ENCODE measurements around the gene DOLPP1. TPM values are rescaled to one million over a fixed set of nuclear protein-coding genes. Genes with fewer than 3 reads are reported as not detected.

DOLPP1 gene, protein sequence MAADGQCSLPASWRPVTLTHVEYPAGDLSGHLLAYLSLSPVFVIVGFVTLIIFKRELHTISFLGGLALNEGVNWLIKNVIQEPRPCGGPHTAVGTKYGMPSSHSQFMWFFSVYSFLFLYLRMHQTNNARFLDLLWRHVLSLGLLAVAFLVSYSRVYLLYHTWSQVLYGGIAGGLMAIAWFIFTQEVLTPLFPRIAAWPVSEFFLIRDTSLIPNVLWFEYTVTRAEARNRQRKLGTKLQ
- total RNA-seq (2013): 5.8 TPM
- 1 to 10 TPM; 5.4 to 6.6 (median 5.9) TPM for polyA plus RNA-seq
- polyA minus RNA-seq: 3.6 and 4.4 TPM in 2 replicates
- total RNA-seq: 1.2 to 7.7 (median 4.7) reads per million in 11 experiments

DNA sequence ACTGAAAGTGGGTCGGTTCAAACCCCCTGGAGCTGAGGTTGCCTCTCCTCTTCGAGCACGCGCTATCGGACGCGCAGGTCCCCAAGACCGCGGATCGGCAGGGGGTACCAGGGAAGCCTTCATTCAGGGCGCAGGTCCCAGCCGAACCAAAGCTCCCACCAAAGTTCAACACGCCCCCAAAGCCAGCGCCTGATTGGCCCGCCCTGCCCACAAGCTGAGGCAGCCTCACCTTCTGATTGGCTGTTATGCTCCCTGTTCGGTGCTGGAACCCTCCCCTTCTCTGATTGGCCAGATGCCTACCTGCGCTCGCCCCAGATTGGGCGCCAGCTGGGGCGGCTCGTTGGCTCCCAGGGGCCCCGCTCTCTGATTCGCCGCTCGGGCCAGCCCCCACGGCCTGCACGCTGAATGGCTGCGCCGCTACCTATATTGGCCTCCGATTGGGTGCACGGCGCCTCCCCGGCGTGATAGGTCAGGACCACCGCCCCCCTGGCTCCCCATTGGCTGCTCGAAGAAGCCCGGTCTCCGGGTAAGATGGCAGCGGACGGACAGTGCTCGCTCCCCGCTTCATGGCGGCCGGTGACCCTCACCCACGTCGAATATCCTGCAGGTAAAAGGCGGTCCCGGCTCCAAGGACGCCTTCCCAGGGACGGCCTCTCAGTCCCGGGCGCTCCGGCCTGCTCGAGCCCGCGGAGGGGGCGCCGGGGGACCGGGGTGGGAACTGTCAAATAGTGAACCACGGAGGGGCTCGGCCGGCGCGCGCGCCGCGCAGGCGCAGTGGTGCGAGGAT, at the start of gene DOLPP1:
Gene DOLPP1 (plus strand): TSS at position 511 of the 787 bp plus-strand sequence. CDS start 21 bp downstream, at position 532.
- Histone ChIP-seq H3K9ac (ENCODE audit: insufficient read depth, low read length, poor library complexity, severe bottlenecking) (peak within 1 kb of the TSS; percentile 79), H3K27me3 (ENCODE audit: control insufficient read depth in 2 of 2, insufficient read depth in 2 of 2, low read length in 2 of 2) (no peaks in the 10 kb centered on the region), H3K4me2 (replicated peaks; ENCODE audit: extremely low read depth, low read length, poor library complexity, severe bottlenecking) (peak within 1 kb of the TSS; percentile 100), H2AFZ (ENCODE audit: insufficient read depth, low read depth, low read length, poor library complexity, severe bottlenecking) (peak within 1 kb of the TSS; percentile 96), H3K4me1 (ENCODE audit: control insufficient read depth in 1 of 2, insufficient read depth in 2 of 2, low read length in 2 of 2) (peaks cover 18 to 22% of the 10 kb centered on the region in 2 donors), H3K4me3 (replicated peaks in 1 of 3; ENCODE audit: low read depth in 2 of 3, low read length in 3 of 3) (peak within 1 kb of the TSS; percentile 54 to 93 (median 91)), H3K27ac (ENCODE audit: low read depth in 1 of 2, low read length in 2 of 2) (peak within 1 kb of the TSS; percentile 64 to 77), H3K9me3 (replicated peaks in 1 of 2; ENCODE audit: control insufficient read depth in 1 of 2, insufficient read depth in 1 of 2, low read length in 2 of 2) (no peaks in the 10 kb centered on the region), H4K20me1 (ENCODE audit: insufficient read depth, low read length) (peaks cover 11% of the 10 kb centered on the region), H3K79me2 (ENCODE audit: insufficient read depth, low read length) (peaks cover 27% of the 10 kb centered on the region), H3K36me3 (replicated peaks in 1 of 2; ENCODE audit: control insufficient read depth in 1 of 2, insufficient read depth in 2 of 2, low read length in 2 of 2) (peaks cover 10 to 20% of the 10 kb centered on the region in 2 donors)
- Mint-ChIP-seq H3K27ac (peak within 1 kb of the TSS; percentile 63 to 88 (median 79)), H3K27me3 (ENCODE audit: low read depth in 3 of 3) (peaks cover 0 to 5% (median 2%) of the 10 kb centered on the region in 3 donors), H3K9me3 (no peaks in the 10 kb centered on the region), H3K4me3 (peak within 1 kb of the TSS; percentile 85 to 88), H3K4me1 (peaks cover 20% of the 10 kb centered on the region), H3K36me3 (peaks cover 11 to 15% of the 10 kb centered on the region in 2 donors)
- WGBS (ENCODE audit: insufficient coverage): 0% methylated on average over 69 of the region's 70 CpGs
- TF ChIP-seq, protein P1, sequence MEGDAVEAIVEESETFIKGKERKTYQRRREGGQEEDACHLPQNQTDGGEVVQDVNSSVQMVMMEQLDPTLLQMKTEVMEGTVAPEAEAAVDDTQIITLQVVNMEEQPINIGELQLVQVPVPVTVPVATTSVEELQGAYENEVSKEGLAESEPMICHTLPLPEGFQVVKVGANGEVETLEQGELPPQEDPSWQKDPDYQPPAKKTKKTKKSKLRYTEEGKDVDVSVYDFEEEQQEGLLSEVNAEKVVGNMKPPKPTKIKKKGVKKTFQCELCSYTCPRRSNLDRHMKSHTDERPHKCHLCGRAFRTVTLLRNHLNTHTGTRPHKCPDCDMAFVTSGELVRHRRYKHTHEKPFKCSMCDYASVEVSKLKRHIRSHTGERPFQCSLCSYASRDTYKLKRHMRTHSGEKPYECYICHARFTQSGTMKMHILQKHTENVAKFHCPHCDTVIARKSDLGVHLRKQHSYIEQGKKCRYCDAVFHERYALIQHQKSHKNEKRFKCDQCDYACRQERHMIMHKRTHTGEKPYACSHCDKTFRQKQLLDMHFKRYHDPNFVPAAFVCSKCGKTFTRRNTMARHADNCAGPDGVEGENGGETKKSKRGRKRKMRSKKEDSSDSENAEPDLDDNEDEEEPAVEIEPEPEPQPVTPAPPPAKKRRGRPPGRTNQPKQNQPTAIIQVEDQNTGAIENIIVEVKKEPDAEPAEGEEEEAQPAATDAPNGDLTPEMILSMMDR (IDR thresholded peaks at IDR 0.05): no peak
- peak; percentile 99 for DNase-seq
- intact Hi-C loops (cut with micrococcal nuclease): loop anchor here in 1 of 2 donors (2.0 kb wide), 2 partner anchors 30 to 44 kb away; partner anchors contain the start of genes CRAT, MIGA2 and PTPA

DNA sequence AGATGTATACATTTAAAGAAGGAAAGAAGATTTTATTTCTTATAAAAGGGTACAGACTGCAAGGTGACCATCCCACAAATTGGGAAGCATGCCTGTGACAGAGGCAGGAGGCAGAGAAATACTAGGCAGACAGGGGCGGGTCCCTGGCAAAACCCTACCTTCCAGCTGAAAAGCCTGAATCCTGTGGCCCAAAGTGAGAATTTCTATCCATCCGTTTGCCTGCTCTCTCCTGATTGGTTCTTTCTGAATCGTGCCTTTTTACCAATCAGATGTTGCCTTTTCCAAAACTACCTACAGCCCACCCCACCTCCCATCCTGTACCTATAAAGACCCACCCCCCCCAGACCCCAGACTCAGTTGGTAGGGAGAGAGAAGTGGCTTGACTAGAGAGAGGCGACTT, 49.4 kb upstream of the DOLPP1 start:
- no peaks in the 10 kb centered on the region for H3K36me3 ChIP-seq (replicated peaks in 1 of 2; ENCODE audit: control insufficient read depth in 1 of 2, insufficient read depth in 2 of 2, low read length in 2 of 2)
- H3K79me2 ChIP-seq (ENCODE audit: insufficient read depth, low read length): peaks cover 12% of the 10 kb centered on the region
- TF ChIP-seq, protein P1 (IDR thresholded peaks at IDR 0.05): no peak
- H3K36me3 Mint-ChIP-seq: no peaks in the 10 kb centered on the region
- no peak overlapping the region for H3K4me2 ChIP-seq (replicated peaks; ENCODE audit: extremely low read depth, low read length, poor library complexity, severe bottlenecking)
- intact Hi-C loops (cut with micrococcal nuclease): no loop called here
- no peak overlapping the region for H3K27ac ChIP-seq (ENCODE audit: low read depth in 1 of 2, low read length in 2 of 2)
- no peaks in the 10 kb centered on the region for H3K27me3 Mint-ChIP-seq (ENCODE audit: low read depth in 3 of 3)
- H3K9me3 Mint-ChIP-seq: no peaks in the 10 kb centered on the region
- no peaks in the 10 kb centered on the region for H3K9me3 ChIP-seq (replicated peaks in 1 of 2; ENCODE audit: control insufficient read depth in 1 of 2, insufficient read depth in 1 of 2, low read length in 2 of 2)
- no peaks in the 10 kb centered on the region for H4K20me1 ChIP-seq (ENCODE audit: insufficient read depth, low read length)
- H3K4me3 ChIP-seq (replicated peaks in 1 of 3; ENCODE audit: low read depth in 2 of 3, low read length in 3 of 3): no peak overlapping the region
- no peaks in the 10 kb centered on the region for H3K27me3 ChIP-seq (ENCODE audit: control insufficient read depth in 2 of 2, insufficient read depth in 2 of 2, low read length in 2 of 2)
- H3K4me3 Mint-ChIP-seq: no peak overlapping the region
- H2AFZ ChIP-seq (ENCODE audit: insufficient read depth, low read depth, low read length, poor library complexity, severe bottlenecking): no peak overlapping the region
- WGBS (ENCODE audit: insufficient coverage): 100% methylated on average over 1 of the region's 4 CpGs
- peak overlapping the region in 1 of 7 donors; percentile 12 for H3K27ac Mint-ChIP-seq
- H3K4me1 Mint-ChIP-seq: peaks cover 14% of the 10 kb centered on the region
- DNase-seq: no peak
- H3K9ac ChIP-seq (ENCODE audit: insufficient read depth, low read length, poor library complexity, severe bottlenecking): no peak overlapping the region
- H3K4me1 ChIP-seq (ENCODE audit: control insufficient read depth in 1 of 2, insufficient read depth in 2 of 2, low read length in 2 of 2): peaks cover 16 to 31% of the 10 kb centered on the region in 2 donors
